GM12878 (cell line): ENCODE data around the gene COX6B1. TPM values are rescaled to one million over a fixed set of nuclear protein-coding genes. Genes with fewer than 3 reads are reported as not detected.

Source experiments
- CBX5 ChIP-seq: sonication (generic); IDR thresholded peaks from 2 replicates; pipeline ENCODE4 v1.6.1; 2016; ENCODE audit warnings: low read depth, moderate library complexity, mild to moderate bottlenecking, inconsistent platforms
- CHD1 ChIP-seq: IDR thresholded peaks from 2 replicates; pipeline ENCODE4 v1.6.1; 2012; ENCODE audit warnings: low read depth, low read length, improper control_type of control experiment
- EZH2 ChIP-seq: IDR thresholded peaks from 2 replicates; pipeline ENCODE4 v1.6.1; 2012; ENCODE audit warnings: low read depth, mild to moderate bottlenecking, control low read depth, inconsistent platforms, low read length, borderline replicate concordance; ENCODE audit not compliant: control insufficient read depth
- GABPA ChIP-seq: IDR thresholded peaks from 2 replicates; pipeline ENCODE4 v1.6.1; 2014; ENCODE audit warnings: antibody characterized with exemption, low read depth, mild to moderate bottlenecking, inconsistent platforms
- JUND ChIP-seq: IDR thresholded peaks from 2 replicates; pipeline ENCODE4 v1.6.1; 2012; ENCODE audit warnings: low read depth, mild to moderate bottlenecking, low read length, improper control_type of control experiment, moderate library complexity
- KAT2A ChIP-seq: conservative IDR thresholded peaks from 2 replicates; pipeline ENCODE4 v1.6.1; 2011; ENCODE audit warnings: low read depth, low read length; ENCODE audit not compliant: control insufficient read depth
- KDM1A ChIP-seq: fragments of 200-600 bp; sonication (generic); IDR thresholded peaks from 2 replicates; pipeline ENCODE4 v1.6.1; 2016; ENCODE audit warnings: borderline replicate concordance
- KLF5 ChIP-seq: fragments of 450-650 bp; IDR thresholded peaks from 2 replicates; pipeline ENCODE4 v1.6.1; 2014; ENCODE audit warnings: mild to moderate bottlenecking; ENCODE audit not compliant: partially characterized antibody
- MEF2A ChIP-seq: IDR thresholded peaks from 2 replicates; pipeline ENCODE4 v1.6.1; 2011; ENCODE audit warnings: low read depth, mild to moderate bottlenecking, low read length, moderate library complexity; ENCODE audit not compliant: insufficient read depth
- MEF2B ChIP-seq: fragments of 450-650 bp; IDR thresholded peaks from 2 replicates; pipeline ENCODE4 v1.6.1; 2018; ENCODE audit warnings: mild to moderate bottlenecking, moderate library complexity; ENCODE audit not compliant: partially characterized antibody, poor library complexity, severe bottlenecking
- MTA3 ChIP-seq: IDR thresholded peaks from 2 replicates; pipeline ENCODE4 v1.6.1; 2012; ENCODE audit warnings: low read length, inconsistent platforms, borderline replicate concordance
- MYC ChIP-seq: IDR thresholded peaks from 2 replicates; pipeline ENCODE4 v1.6.1; 2011; ENCODE audit warnings: mild to moderate bottlenecking, low read length, moderate library complexity, inconsistent platforms; ENCODE audit not compliant: insufficient read depth, insufficient replicate concordance, insufficient read length, severe bottlenecking
- NRF1 ChIP-seq: conservative IDR thresholded peaks from 2 replicates; pipeline ENCODE4 v1.6.1; 2011; ENCODE audit warnings: mild to moderate bottlenecking, low read depth, low read length, improper control_type of control experiment
- POLR2A ChIP-seq: IDR thresholded peaks from 2 replicates; pipeline ENCODE4 v1.6.1; 2011; ENCODE audit warnings: low read depth, mild to moderate bottlenecking, low read length
- RAD51 ChIP-seq: fragments of 450-650 bp; IDR thresholded peaks from 2 replicates; pipeline ENCODE4 v1.6.1; 2016; ENCODE audit warnings: moderate library complexity, mild to moderate bottlenecking, inconsistent platforms
- RELA ChIP-seq: fragments of 450-650 bp; IDR thresholded peaks from 2 replicates; pipeline ENCODE4 v1.8.0; 2014; ENCODE audit warnings: borderline replicate concordance; ENCODE audit not compliant: partially characterized antibody
- SIX5 ChIP-seq: IDR thresholded peaks from 2 replicates; pipeline ENCODE4 v1.6.1; 2011; ENCODE audit warnings: mild to moderate bottlenecking, low read depth, low read length, moderate library complexity; ENCODE audit not compliant: severe bottlenecking
- SMARCA5 ChIP-seq: fragments of 450-650 bp; IDR thresholded peaks from 2 replicates; pipeline ENCODE4 v1.6.1; 2017; ENCODE audit warnings: mild to moderate bottlenecking
- SRF ChIP-seq, 2 experiments: IDR thresholded peaks; 2 replicates each; pipeline ENCODE4 v1.6.1; 2011; ENCODE audit warnings: low read depth in 2 of 2, low read length in 2 of 2, mild to moderate bottlenecking in 1 of 2, moderate library complexity in 1 of 2
- TAF1 ChIP-seq: IDR thresholded peaks from 2 replicates; pipeline ENCODE4 v1.6.1; 2011; ENCODE audit warnings: mild to moderate bottlenecking, low read depth, low read length, borderline replicate concordance
- TCF3 ChIP-seq: IDR thresholded peaks from 2 replicates; pipeline ENCODE4 v1.6.1; 2012; ENCODE audit warnings: low read depth, mild to moderate bottlenecking, low read length, borderline replicate concordance; ENCODE audit not compliant: insufficient read depth
- YBX1 ChIP-seq: fragments of 450-650 bp; IDR thresholded peaks from 2 replicates; pipeline ENCODE4 v1.6.1; 2016; ENCODE audit warnings: antibody characterized with exemption
- ZNF217 ChIP-seq: fragments of 450-650 bp; IDR thresholded peaks from 2 replicates; pipeline ENCODE4 v1.6.1; 2017; ENCODE audit warnings: antibody characterized with exemption, mild to moderate bottlenecking
- polyA plus RNA-seq, 11 experiments: library from polyadenylated mRNA; depleted of rRNA in 4 of 11; unstranded in 6 of 11; stranded (reverse) in 5 of 11; fragments of >200 nt; fragmentation: Nextera tagmentation in 4 of 11; fragmentation: Illumina TruSeq in 1 of 11; extraction: Ambion mirVana in 4 of 11; extraction: Trizol in 1 of 11; gene quantifications; 1 replicate in 1 of 11; 2 replicates in 10 of 11; pipeline versions ENCODE4 v1.2.1 to v1.2.3, GENCODE V29; 2011 to 2016; ENCODE audit warnings: inconsistent platforms in 2 of 11, missing spikeins in 2 of 11, low read depth in 1 of 11
- total RNA-seq, 4 experiments: library from RNA; depleted of rRNA in 3 of 4; stranded (reverse); fragments of >200 nt in 3 of 4; fragmentation: Illumina TruSeq in 1 of 4; extraction: Trizol in 1 of 4; gene quantifications; 2 replicates each; pipeline versions ENCODE4 v1.2.1 to v1.2.3, GENCODE V29; 2013 to 2021
- TF ChIP-seq, protein P1 (sequence below): fragments of 450-650 bp; IDR thresholded peaks from 2 replicates; pipeline ENCODE4 v1.6.1; 2018; ENCODE audit warnings: mild to moderate bottlenecking, low read depth, moderate library complexity; ENCODE audit not compliant: partially characterized antibody
- TF ChIP-seq, protein P2 (sequence below): IDR thresholded peaks from 2 replicates; pipeline ENCODE4 v1.6.1; 2011; ENCODE audit warnings: borderline replicate concordance, low read depth, mild to moderate bottlenecking, moderate library complexity, low read length; ENCODE audit not compliant: insufficient read depth, poor library complexity, severe bottlenecking
- TF ChIP-seq, protein P3 (sequence below): fragments of 450-650 bp; IDR thresholded peaks from 2 replicates; pipeline ENCODE4 v1.6.1; 2018; ENCODE audit warnings: borderline replicate concordance, mild to moderate bottlenecking; ENCODE audit not compliant: partially characterized antibody

The COX6B1 gene
- total and polyA plus RNA-seq, 10 of the 15 experiments (the other 5 are each of a cell fraction or from before 2014, with no cell fraction given) = 500 to 1,700 (median 862) TPM

DNA sequence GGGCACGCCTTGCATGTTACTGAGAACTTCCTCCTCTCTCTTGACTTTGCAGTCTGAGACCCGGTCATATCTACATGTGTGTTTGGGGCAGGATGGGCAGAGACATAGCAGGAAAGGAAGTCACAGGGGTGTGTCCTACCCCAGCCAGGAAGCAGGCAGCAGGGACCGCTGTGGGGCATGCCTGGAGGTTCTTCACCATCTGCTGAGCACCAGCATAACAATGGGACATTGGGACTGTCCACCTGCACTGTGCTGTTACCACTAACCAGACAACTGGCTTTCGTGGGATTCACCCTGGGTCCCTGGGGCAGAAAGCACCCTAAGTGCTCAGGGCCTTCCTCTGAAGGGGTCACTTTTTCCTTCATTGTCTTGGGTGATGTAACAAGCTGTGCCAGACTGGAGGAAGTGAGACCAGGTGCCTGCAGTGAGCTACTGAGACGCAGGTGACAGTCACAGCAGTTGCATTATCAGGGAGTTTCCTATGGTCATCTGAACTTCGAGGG is 38.2 kb upstream of the COX6B1 start (continued):
- TF ChIP-seq, protein P1, sequence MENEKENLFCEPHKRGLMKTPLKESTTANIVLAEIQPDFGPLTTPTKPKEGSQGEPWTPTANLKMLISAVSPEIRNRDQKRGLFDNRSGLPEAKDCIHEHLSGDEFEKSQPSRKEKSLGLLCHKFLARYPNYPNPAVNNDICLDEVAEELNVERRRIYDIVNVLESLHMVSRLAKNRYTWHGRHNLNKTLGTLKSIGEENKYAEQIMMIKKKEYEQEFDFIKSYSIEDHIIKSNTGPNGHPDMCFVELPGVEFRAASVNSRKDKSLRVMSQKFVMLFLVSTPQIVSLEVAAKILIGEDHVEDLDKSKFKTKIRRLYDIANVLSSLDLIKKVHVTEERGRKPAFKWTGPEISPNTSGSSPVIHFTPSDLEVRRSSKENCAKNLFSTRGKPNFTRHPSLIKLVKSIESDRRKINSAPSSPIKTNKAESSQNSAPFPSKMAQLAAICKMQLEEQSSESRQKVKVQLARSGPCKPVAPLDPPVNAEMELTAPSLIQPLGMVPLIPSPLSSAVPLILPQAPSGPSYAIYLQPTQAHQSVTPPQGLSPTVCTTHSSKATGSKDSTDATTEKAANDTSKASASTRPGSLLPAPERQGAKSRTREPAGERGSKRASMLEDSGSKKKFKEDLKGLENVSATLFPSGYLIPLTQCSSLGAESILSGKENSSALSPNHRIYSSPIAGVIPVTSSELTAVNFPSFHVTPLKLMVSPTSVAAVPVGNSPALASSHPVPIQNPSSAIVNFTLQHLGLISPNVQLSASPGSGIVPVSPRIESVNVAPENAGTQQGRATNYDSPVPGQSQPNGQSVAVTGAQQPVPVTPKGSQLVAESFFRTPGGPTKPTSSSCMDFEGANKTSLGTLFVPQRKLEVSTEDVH = no peak
- no peak for TF ChIP-seq MEF2A
- TF ChIP-seq EZH2 = no peak
- TF ChIP-seq, protein P2, sequence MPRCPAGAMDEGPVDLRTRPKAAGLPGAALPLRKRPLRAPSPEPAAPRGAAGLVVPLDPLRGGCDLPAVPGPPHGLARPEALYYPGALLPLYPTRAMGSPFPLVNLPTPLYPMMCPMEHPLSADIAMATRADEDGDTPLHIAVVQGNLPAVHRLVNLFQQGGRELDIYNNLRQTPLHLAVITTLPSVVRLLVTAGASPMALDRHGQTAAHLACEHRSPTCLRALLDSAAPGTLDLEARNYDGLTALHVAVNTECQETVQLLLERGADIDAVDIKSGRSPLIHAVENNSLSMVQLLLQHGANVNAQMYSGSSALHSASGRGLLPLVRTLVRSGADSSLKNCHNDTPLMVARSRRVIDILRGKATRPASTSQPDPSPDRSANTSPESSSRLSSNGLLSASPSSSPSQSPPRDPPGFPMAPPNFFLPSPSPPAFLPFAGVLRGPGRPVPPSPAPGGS = no peak
- TF ChIP-seq MTA3 = no peak
- no peak for TF ChIP-seq YBX1
- no peak for TF ChIP-seq SIX5
- TF ChIP-seq GABPA = no peak
- TF ChIP-seq CHD1 = no peak
- no peak for TF ChIP-seq KAT2A
- TF ChIP-seq MEF2B = no peak
- TF ChIP-seq NRF1 = no peak
- TF ChIP-seq RELA = no peak
- TF ChIP-seq TCF3 = no peak
- TF ChIP-seq RAD51 = no peak
- TF ChIP-seq ZNF217 = no peak
- TF ChIP-seq KDM1A = no peak
- no peak for TF ChIP-seq CBX5
- TF ChIP-seq JUND = no peak
- no peak for TF ChIP-seq TAF1
- TF ChIP-seq SMARCA5 = no peak
- TF ChIP-seq, protein P3, sequence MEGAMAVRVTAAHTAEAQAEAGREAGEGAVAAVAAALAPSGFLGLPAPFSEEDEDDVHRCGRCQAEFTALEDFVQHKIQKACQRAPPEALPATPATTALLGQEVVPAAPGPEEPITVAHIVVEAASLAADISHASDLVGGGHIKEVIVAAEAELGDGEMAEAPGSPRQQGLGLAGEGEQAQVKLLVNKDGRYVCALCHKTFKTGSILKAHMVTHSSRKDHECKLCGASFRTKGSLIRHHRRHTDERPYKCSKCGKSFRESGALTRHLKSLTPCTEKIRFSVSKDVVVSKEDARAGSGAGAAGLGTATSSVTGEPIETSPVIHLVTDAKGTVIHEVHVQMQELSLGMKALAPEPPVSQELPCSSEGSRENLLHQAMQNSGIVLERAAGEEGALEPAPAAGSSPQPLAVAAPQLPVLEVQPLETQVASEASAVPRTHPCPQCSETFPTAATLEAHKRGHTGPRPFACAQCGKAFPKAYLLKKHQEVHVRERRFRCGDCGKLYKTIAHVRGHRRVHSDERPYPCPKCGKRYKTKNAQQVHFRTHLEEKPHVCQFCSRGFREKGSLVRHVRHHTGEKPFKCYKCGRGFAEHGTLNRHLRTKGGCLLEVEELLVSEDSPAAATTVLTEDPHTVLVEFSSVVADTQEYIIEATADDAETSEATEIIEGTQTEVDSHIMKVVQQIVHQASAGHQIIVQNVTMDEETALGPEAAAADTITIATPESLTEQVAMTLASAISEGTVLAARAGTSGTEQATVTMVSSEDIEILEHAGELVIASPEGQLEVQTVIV = no peak
- no peak for TF ChIP-seq SRF (IDR thresholded peaks at IDR 0.05; ENCODE audit: low read depth in 2 of 2, low read length in 2 of 2)
- no peak for TF ChIP-seq KLF5
- no peak for TF ChIP-seq MYC
- peak; percentile 48; the same call in 1 of the 2 replicates for TF ChIP-seq POLR2A
